ENCODE measurements around the gene AP2B1. TPM values are rescaled to one million over a fixed set of nuclear protein-coding genes. Genes with fewer than 3 reads are reported as not detected.

AP2B1 gene
- total and polyA plus RNA-seq, 4 donors, result 8.7 to 55.6 (median 22.3) TPM

GRCh38 chr17:35555691-35556090 lies 31.4 kb upstream of the AP2B1 start:
- Histone ChIP-seq H3K4me3 (ENCODE audit: low read depth in 1 of 3, low read length in 3 of 3) (no peak overlapping the region), H3K4me1 (ENCODE audit: control insufficient read depth in 4 of 4, insufficient read depth in 4 of 4, low read length in 3 of 4) (no peaks in the 10 kb centered on the region), H3K27ac (ENCODE audit: low read depth in 1 of 2, low read length in 2 of 2) (no peak overlapping the region), H3K27me3 (ENCODE audit: control insufficient read depth in 4 of 4, insufficient read depth in 4 of 4, low read length in 3 of 4) (peaks cover 0 to 2% (median 0%) of the 10 kb centered on the region in 4 donors), H3K9me3 (ENCODE audit: control insufficient read depth in 4 of 4, low read length in 3 of 4) (no peaks in the 10 kb centered on the region), H3K9ac (ENCODE audit: low read depth in 1 of 2, low read length in 2 of 2) (no peak overlapping the region), H3K36me3 (ENCODE audit: control insufficient read depth in 4 of 4, insufficient read depth in 3 of 4, low read depth in 1 of 4, low read length in 3 of 4) (no peaks in the 10 kb centered on the region)
- WGBS, result 82% methylated on average over 5 of the region's 5 CpGs
- no peak for TF ChIP-seq GABPA (IDR thresholded peaks at IDR 0.05 in 1 of 2, conservative IDR thresholded peaks at IDR 0.05 in 1 of 2)
- TF ChIP-seq, protein P1, sequence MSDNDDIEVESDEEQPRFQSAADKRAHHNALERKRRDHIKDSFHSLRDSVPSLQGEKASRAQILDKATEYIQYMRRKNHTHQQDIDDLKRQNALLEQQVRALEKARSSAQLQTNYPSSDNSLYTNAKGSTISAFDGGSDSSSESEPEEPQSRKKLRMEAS (IDR thresholded peaks at IDR 0.05), result no peak
- no peak for TF ChIP-seq JUND (IDR thresholded peaks at IDR 0.05)
- no peak for TF ChIP-seq CTCF (IDR thresholded peaks at IDR 0.05; ENCODE audit: low read depth, low read length, missing input control)
- no peak for TF ChIP-seq REST (IDR thresholded peaks at IDR 0.05)
- peak; percentile 28 to 43 for TF ChIP-seq RAD21 (IDR thresholded peaks at IDR 0.05)
- no peak for DNase-seq (ENCODE audit: low spot score)

DNA sequence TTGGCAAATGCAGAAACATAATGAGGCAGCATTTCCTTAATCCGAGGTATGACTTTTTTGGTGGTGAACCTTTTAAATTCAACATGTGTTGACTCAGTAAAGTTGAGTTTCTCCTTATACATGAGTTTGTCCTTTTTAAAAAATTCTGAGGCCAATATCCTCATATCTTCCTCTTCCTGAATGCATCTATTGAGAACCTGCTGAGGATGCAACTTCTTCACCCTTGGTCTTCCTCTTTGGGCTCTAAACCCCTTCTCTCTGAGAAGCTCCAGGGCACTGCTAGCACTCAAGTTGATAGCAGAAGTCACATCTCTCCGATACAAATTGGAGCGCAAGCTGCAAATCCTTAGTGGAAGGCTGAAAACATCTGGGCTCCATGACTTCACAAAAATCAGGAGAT lies 29.8 kb upstream of the AP2B1 start:
- Histone ChIP-seq H3K4me1 (ENCODE audit: control insufficient read depth in 4 of 4, insufficient read depth in 4 of 4, low read length in 3 of 4) (no peaks in the 10 kb centered on the region), H3K36me3 (ENCODE audit: control insufficient read depth in 4 of 4, insufficient read depth in 3 of 4, low read depth in 1 of 4, low read length in 3 of 4) (no peaks in the 10 kb centered on the region), H3K27me3 (ENCODE audit: control insufficient read depth in 4 of 4, insufficient read depth in 4 of 4, low read length in 3 of 4) (peaks cover 0 to 2% (median 0%) of the 10 kb centered on the region in 4 donors), H3K27ac (ENCODE audit: low read depth in 1 of 2, low read length in 2 of 2) (no peak overlapping the region), H3K9ac (ENCODE audit: low read depth in 1 of 2, low read length in 2 of 2) (no peak overlapping the region), H3K4me3 (ENCODE audit: low read depth in 1 of 3, low read length in 3 of 3) (no peak overlapping the region), H3K9me3 (ENCODE audit: control insufficient read depth in 4 of 4, low read length in 3 of 4) (no peaks in the 10 kb centered on the region)
- TF ChIP-seq FOXA2 (IDR thresholded peaks at IDR 0.05) (no peak), TAF1 (conservative IDR thresholded peaks at IDR 0.05) (no peak), RAD21 (IDR thresholded peaks at IDR 0.05) (no peak), CTCF (IDR thresholded peaks at IDR 0.05; ENCODE audit: low read depth, low read length, missing input control) (no peak), NR2F2 (IDR thresholded peaks at IDR 0.05) (no peak), HNF4A (conservative IDR thresholded peaks at IDR 0.05) (no peak), JUND (IDR thresholded peaks at IDR 0.05) (no peak), YY1 (IDR thresholded peaks at IDR 0.05) (no peak), HNF4G (IDR thresholded peaks at IDR 0.05) (no peak), ZBTB33 (IDR thresholded peaks at IDR 0.05) (no peak), REST (IDR thresholded peaks at IDR 0.05) (no peak), SP1 (IDR thresholded peaks at IDR 0.05) (no peak), GABPA (IDR thresholded peaks at IDR 0.05 in 1 of 2, conservative IDR thresholded peaks at IDR 0.05 in 1 of 2) (no peak), FOXA1 (IDR thresholded peaks at IDR 0.05) (no peak), RXRA (IDR thresholded peaks at IDR 0.05) (no peak), EGR1 (IDR thresholded peaks at IDR 0.05; ENCODE audit: low read depth in 2 of 2) (no peak)
- TF ChIP-seq, protein P1 (IDR thresholded peaks at IDR 0.05), result no peak
- DNase-seq (ENCODE audit: low spot score), result no peak
- 81% methylated on average over 3 of the region's 3 CpGs for WGBS

All from liver (tissue), 9 donors.